Liver (tissue), 9 donors: ENCODE results near the gene SLC25A6. TPM values are rescaled to one million over a fixed set of nuclear protein-coding genes. Genes with fewer than 3 reads are reported as not detected.

Experiments used
- DNase-seq: peaks from one replicate; pipeline ENCODE4 v3.0.0-alpha.2; 2017; ENCODE audit warnings: low spot score
- H3K27ac ChIP-seq, 2 donors: one replicate each; pipeline ENCODE4 v1.7.0; 2013; ENCODE audit warnings: inconsistent platforms in 2 of 2, low read length in 2 of 2, control low read depth in 1 of 2, low read depth in 1 of 2, mild to moderate bottlenecking in 1 of 2
- H3K27me3 ChIP-seq, 4 donors: one replicate each; pipeline versions ENCODE4 v1.6.1 to v1.7.0; 2013; ENCODE audit warnings: low read length in 3 of 4, inconsistent platforms in 1 of 4, mild to moderate bottlenecking in 1 of 4, moderate library complexity in 1 of 4; ENCODE audit not compliant: control insufficient read depth in 4 of 4, insufficient read depth in 4 of 4
- H3K36me3 ChIP-seq, 4 donors: one replicate each; pipeline versions ENCODE4 v1.6.1 to v1.7.0; 2013; ENCODE audit warnings: low read length in 3 of 4, mild to moderate bottlenecking in 3 of 4, low read depth in 1 of 4, moderate library complexity in 1 of 4; ENCODE audit not compliant: control insufficient read depth in 4 of 4, insufficient read depth in 3 of 4
- H3K4me1 ChIP-seq, 4 donors: one replicate each; pipeline versions ENCODE4 v1.6.1 to v1.7.0; 2013; ENCODE audit warnings: low read length in 3 of 4, mild to moderate bottlenecking in 3 of 4, moderate library complexity in 1 of 4; ENCODE audit not compliant: control insufficient read depth in 4 of 4, insufficient read depth in 4 of 4
- H3K4me3 ChIP-seq, 3 donors: one replicate each; pipeline versions ENCODE4 v1.6.1 to v1.7.0; 2013; ENCODE audit warnings: low read length in 3 of 3, control low read depth in 1 of 3, low read depth in 1 of 3, mild to moderate bottlenecking in 1 of 3
- H3K9ac ChIP-seq, 2 donors: one replicate each; pipeline ENCODE4 v1.7.0; 2013; ENCODE audit warnings: low read length in 2 of 2, mild to moderate bottlenecking in 2 of 2, moderate library complexity in 2 of 2, control low read depth in 1 of 2, low read depth in 1 of 2
- H3K9me3 ChIP-seq, 4 donors: one replicate each; pipeline versions ENCODE4 v1.6.1 to v1.7.0; 2013; ENCODE audit warnings: low read length in 3 of 4; ENCODE audit not compliant: control insufficient read depth in 4 of 4
- EGR1 ChIP-seq, 2 donors: IDR thresholded peaks; 2 replicates each; pipeline ENCODE4 v1.6.1; 2016 to 2018; ENCODE audit warnings: antibody characterized with exemption in 2 of 2, low read depth in 2 of 2
- FOXA1 ChIP-seq: IDR thresholded peaks from 2 replicates; pipeline ENCODE4 v1.6.1; 2016; ENCODE audit warnings: antibody characterized with exemption
- FOXA2 ChIP-seq: IDR thresholded peaks from 2 replicates; pipeline ENCODE4 v1.6.1; 2016; ENCODE audit warnings: antibody characterized with exemption
- GABPA ChIP-seq, 2 donors: IDR thresholded peaks in 1 of 2; conservative IDR thresholded peaks in 1 of 2; 2 replicates each; pipeline ENCODE4 v1.6.1; 2016; ENCODE audit warnings: antibody characterized with exemption in 2 of 2, mild to moderate bottlenecking in 1 of 2, moderate library complexity in 1 of 2
- HNF4A ChIP-seq, 2 donors: conservative IDR thresholded peaks; 2 replicates each; pipeline ENCODE4 v1.6.1; 2016; ENCODE audit warnings: antibody characterized with exemption in 2 of 2, mild to moderate bottlenecking in 2 of 2
- HNF4G ChIP-seq: IDR thresholded peaks from 2 replicates; pipeline ENCODE4 v1.6.1; 2016; ENCODE audit warnings: antibody characterized with exemption
- JUND ChIP-seq, 2 donors: IDR thresholded peaks; 2 replicates each; pipeline ENCODE4 v1.6.1; 2016; ENCODE audit warnings: antibody characterized with exemption in 2 of 2
- NR2F2 ChIP-seq: IDR thresholded peaks from 2 replicates; pipeline ENCODE4 v1.6.1; 2016; ENCODE audit warnings: antibody characterized with exemption
- RAD21 ChIP-seq, 2 donors: IDR thresholded peaks; 2 replicates each; pipeline ENCODE4 v1.6.1; 2016; ENCODE audit warnings: antibody characterized with exemption in 2 of 2, mild to moderate bottlenecking in 2 of 2
- RXRA ChIP-seq, 2 donors: IDR thresholded peaks; 2 replicates each; pipeline ENCODE4 v1.6.1; 2017 to 2018; ENCODE audit warnings: antibody characterized with exemption in 2 of 2, mild to moderate bottlenecking in 1 of 2
- SP1 ChIP-seq: IDR thresholded peaks from 2 replicates; pipeline ENCODE4 v1.6.1; 2018; ENCODE audit warnings: antibody characterized with exemption, mild to moderate bottlenecking
- TAF1 ChIP-seq: conservative IDR thresholded peaks from 2 replicates; pipeline ENCODE4 v1.6.1; 2016; ENCODE audit warnings: antibody characterized with exemption, mild to moderate bottlenecking
- YY1 ChIP-seq: IDR thresholded peaks from 2 replicates; pipeline ENCODE4 v1.6.1; 2016; ENCODE audit warnings: antibody characterized with exemption, mild to moderate bottlenecking
- WGBS: extraction: QIAGEN DNeasy Blood & Tissue Kit; methylation state at CpG from one replicate; pipeline ENCODE4 v1.1.7; 2013; 5-methylcytosine and 5-hydroxymethylcytosine counted together
- polyA plus RNA-seq, 2 donors: library from polyadenylated mRNA; stranded (reverse) in 1 of 2; unstranded in 1 of 2; fragments of 200-250 nt in 1 of 2; fragments of >200 nt in 1 of 2; fragmentation: Nextera tagmentation in 1 of 2; extraction: Ambion mirVana in 1 of 2; gene quantifications; one replicate each; pipeline versions ENCODE4 v1.2.1 to v1.2.3, GENCODE V29; 2013 to 2015
- total RNA-seq, 2 donors: library from RNA; depleted of rRNA; stranded (reverse); fragments of >200 nt; gene quantifications; one replicate each; pipeline ENCODE4 v1.2.3, GENCODE V29; 2014
- TF ChIP-seq, protein P1 (sequence below): IDR thresholded peaks from 2 replicates; pipeline ENCODE4 v1.6.1; 2016; ENCODE audit warnings: antibody characterized with exemption, mild to moderate bottlenecking
- TF ChIP-seq, protein P2 (sequence below): IDR thresholded peaks from 2 replicates; pipeline ENCODE4 v1.6.1; 2016; ENCODE audit warnings: antibody characterized with exemption
- TF ChIP-seq, protein P3 (sequence below): fragments of 150-350 bp; IDR thresholded peaks from 2 replicates; pipeline ENCODE4 v1.5.1; 2017; ENCODE audit warnings: improper control_type of control experiment, low read depth, low read length; ENCODE audit not compliant: missing input control
- TF ChIP-seq, protein P4 (sequence below): IDR thresholded peaks from 2 replicates; pipeline ENCODE4 v1.6.1; 2016; ENCODE audit warnings: antibody characterized with exemption
- TF ChIP-seq, protein P5 (sequence below): IDR thresholded peaks from 2 replicates; pipeline ENCODE4 v1.6.1; 2016; ENCODE audit warnings: antibody characterized with exemption
- donor health status: healthy.
- donor health status: healthy.
- donor health status: healthy.
- donor health status: healthy.
- donor health status: healthy.

Gene SLC25A6
- total and polyA plus RNA-seq, 4 donors, result 44.8 to 110 (median 64.0) TPM

DNA sequence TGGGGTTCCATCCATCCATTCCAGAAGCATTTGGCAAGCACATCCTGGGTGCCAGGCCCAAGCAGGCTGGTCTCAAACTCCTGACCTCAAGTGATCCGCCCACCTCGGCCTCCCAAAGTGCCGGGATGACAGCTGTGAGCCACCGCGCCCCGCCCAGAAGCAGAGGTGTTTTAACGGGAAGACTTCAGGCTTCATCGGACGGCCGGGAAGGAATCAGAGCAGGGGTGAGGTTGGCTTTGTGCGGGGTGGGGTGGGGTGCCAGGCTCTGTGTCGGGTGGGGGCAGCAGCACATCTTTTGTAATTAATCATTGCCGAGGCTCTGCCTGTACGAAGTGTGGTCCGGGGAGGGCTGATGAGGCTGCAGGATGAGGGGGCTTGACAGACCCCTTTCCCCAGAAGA is 5.1 kb upstream of the SLC25A6 start (continued):
- TF ChIP-seq, protein P1, sequence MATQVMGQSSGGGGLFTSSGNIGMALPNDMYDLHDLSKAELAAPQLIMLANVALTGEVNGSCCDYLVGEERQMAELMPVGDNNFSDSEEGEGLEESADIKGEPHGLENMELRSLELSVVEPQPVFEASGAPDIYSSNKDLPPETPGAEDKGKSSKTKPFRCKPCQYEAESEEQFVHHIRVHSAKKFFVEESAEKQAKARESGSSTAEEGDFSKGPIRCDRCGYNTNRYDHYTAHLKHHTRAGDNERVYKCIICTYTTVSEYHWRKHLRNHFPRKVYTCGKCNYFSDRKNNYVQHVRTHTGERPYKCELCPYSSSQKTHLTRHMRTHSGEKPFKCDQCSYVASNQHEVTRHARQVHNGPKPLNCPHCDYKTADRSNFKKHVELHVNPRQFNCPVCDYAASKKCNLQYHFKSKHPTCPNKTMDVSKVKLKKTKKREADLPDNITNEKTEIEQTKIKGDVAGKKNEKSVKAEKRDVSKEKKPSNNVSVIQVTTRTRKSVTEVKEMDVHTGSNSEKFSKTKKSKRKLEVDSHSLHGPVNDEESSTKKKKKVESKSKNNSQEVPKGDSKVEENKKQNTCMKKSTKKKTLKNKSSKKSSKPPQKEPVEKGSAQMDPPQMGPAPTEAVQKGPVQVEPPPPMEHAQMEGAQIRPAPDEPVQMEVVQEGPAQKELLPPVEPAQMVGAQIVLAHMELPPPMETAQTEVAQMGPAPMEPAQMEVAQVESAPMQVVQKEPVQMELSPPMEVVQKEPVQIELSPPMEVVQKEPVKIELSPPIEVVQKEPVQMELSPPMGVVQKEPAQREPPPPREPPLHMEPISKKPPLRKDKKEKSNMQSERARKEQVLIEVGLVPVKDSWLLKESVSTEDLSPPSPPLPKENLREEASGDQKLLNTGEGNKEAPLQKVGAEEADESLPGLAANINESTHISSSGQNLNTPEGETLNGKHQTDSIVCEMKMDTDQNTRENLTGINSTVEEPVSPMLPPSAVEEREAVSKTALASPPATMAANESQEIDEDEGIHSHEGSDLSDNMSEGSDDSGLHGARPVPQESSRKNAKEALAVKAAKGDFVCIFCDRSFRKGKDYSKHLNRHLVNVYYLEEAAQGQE, result no peak
- no peak for TF ChIP-seq SP1
- no peak for TF ChIP-seq EGR1 (IDR thresholded peaks at IDR 0.05; ENCODE audit: low read depth in 2 of 2)
- no peak for TF ChIP-seq RXRA (IDR thresholded peaks at IDR 0.05)
- no peak for TF ChIP-seq FOXA2
- TF ChIP-seq, protein P2, sequence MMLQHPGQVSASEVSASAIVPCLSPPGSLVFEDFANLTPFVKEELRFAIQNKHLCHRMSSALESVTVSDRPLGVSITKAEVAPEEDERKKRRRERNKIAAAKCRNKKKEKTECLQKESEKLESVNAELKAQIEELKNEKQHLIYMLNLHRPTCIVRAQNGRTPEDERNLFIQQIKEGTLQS, result no peak
- TF ChIP-seq, protein P3, sequence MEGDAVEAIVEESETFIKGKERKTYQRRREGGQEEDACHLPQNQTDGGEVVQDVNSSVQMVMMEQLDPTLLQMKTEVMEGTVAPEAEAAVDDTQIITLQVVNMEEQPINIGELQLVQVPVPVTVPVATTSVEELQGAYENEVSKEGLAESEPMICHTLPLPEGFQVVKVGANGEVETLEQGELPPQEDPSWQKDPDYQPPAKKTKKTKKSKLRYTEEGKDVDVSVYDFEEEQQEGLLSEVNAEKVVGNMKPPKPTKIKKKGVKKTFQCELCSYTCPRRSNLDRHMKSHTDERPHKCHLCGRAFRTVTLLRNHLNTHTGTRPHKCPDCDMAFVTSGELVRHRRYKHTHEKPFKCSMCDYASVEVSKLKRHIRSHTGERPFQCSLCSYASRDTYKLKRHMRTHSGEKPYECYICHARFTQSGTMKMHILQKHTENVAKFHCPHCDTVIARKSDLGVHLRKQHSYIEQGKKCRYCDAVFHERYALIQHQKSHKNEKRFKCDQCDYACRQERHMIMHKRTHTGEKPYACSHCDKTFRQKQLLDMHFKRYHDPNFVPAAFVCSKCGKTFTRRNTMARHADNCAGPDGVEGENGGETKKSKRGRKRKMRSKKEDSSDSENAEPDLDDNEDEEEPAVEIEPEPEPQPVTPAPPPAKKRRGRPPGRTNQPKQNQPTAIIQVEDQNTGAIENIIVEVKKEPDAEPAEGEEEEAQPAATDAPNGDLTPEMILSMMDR, result no peak

DNA sequence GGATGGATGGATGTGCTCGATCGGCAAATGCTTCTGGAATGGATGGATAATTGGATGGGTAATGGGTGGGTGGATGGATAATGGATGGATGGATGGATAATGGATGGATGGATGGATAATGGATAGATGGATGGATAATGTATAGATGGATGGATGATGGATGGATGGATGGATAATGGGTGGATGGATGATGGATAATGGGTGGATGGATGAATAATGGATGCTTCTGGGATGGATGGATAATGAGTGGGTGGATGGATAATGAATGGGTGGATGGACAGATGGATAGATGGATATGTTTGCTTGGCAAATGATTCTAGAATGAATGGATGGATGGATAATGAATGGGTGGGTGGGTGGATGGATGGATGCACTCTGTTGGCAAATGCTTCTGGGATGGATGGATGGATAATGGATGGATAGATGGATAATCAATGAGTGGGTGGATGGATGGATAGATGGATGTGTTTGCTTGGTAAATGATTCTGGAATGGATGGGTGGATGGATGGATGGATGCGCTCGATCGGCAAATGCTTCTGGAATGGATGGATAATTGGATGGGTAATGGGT is 3.8 kb upstream of the SLC25A6 start:
- WGBS, result 97% methylated on average over 5 of the region's 5 CpGs
- Histone ChIP-seq H3K27ac (no peak overlapping the region), H3K9ac (no peak overlapping the region), H3K9me3 (no peaks in the 10 kb centered on the region), H3K4me3 (no peak overlapping the region), H3K36me3 (peaks cover 5 to 18% (median 9%) of the 10 kb centered on the region in 4 donors), H3K27me3 (no peaks in the 10 kb centered on the region), H3K4me1 (peaks cover 2 to 20% (median 13%) of the 10 kb centered on the region in 4 donors)
- DNase-seq, result no peak
- TF ChIP-seq YY1 (no peak), NR2F2 (no peak), GABPA (IDR thresholded peaks at IDR 0.05 in 1 of 2, conservative IDR thresholded peaks at IDR 0.05 in 1 of 2) (no peak), EGR1 (IDR thresholded peaks at IDR 0.05; ENCODE audit: low read depth in 2 of 2) (no peak), HNF4G (no peak), TAF1 (no peak), FOXA1 (no peak), RAD21 (IDR thresholded peaks at IDR 0.05) (no peak), JUND (IDR thresholded peaks at IDR 0.05) (no peak), HNF4A (conservative IDR thresholded peaks at IDR 0.05) (no peak), SP1 (no peak), FOXA2 (no peak)
- TF ChIP-seq, protein P3, result no peak
- TF ChIP-seq, protein P4, sequence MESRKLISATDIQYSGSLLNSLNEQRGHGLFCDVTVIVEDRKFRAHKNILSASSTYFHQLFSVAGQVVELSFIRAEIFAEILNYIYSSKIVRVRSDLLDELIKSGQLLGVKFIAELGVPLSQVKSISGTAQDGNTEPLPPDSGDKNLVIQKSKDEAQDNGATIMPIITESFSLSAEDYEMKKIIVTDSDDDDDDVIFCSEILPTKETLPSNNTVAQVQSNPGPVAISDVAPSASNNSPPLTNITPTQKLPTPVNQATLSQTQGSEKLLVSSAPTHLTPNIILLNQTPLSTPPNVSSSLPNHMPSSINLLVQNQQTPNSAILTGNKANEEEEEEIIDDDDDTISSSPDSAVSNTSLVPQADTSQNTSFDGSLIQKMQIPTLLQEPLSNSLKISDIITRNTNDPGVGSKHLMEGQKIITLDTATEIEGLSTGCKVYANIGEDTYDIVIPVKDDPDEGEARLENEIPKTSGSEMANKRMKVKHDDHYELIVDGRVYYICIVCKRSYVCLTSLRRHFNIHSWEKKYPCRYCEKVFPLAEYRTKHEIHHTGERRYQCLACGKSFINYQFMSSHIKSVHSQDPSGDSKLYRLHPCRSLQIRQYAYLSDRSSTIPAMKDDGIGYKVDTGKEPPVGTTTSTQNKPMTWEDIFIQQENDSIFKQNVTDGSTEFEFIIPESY, result no peak
- TF ChIP-seq, protein P2, result no peak
- TF ChIP-seq, protein P5, sequence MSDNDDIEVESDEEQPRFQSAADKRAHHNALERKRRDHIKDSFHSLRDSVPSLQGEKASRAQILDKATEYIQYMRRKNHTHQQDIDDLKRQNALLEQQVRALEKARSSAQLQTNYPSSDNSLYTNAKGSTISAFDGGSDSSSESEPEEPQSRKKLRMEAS, result no peak
